Activated naive CD4-positive, alpha-beta T cell (primary cell): ENCODE results near the gene LRRC43.
A peak's percentile ranks its signal among the peaks of the same experiment; 100 is the strongest.
"Not testable (repeated sequence)": the region's sequence is repeated elsewhere in the genome, so short reads cannot be mapped to it uniquely, and the experiment has no call there.

Source experiments
- DNase-seq, 4 experiments: peaks; one replicate each; lab custom pipeline; 2025; lab: John Stamatoyannopoulos, UW

LRRC43 gene

DNA sequence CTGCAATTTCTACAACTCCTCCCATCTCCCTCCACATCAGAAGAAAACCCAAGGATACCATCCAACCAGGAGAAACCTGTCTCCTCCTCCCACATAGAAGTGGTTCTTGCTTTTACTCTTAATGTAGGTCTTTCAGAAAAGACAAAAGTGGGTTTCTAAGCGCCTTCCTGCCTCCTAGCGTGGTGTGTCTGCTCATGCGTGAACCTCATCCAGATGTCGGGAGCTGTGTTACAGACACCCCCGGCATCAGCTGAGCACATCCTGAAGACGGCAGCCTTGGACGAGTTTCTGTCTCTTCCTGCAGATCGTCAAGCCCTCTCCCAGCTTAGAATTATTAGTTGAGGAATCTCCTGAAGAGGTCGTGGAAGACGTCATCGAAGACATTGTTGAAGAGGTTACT is 9.5 kb downstream of the LRRC43 start:
- DNase-seq: no peak

- DNase-seq: no peak
Measured at GRCh38 chr12:122194804-122195203, 11.9 kb downstream of the LRRC43 start.

- no peak for DNase-seq
Measured at GRCh38 chr12:122195405-122195804, 12.5 kb downstream of the LRRC43 start.

DNA sequence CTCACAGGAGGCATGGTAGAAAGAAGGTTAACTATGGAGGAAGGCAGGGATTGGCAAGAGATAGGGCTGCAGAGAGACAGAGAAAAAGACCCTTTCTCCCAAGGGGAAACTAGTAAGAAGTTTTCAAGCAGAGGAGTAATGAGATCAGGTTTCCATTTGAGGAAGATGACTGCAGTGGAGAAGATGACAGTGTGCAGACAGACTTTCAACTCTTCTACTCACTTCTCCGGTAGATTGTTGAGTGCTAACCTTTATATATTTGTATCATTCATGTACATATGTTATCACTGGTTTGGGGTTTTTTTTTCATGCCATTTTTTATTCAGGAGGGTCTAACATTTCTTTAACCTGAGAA is 14.7 kb downstream of the LRRC43 start:
- no peak for DNase-seq

DNA sequence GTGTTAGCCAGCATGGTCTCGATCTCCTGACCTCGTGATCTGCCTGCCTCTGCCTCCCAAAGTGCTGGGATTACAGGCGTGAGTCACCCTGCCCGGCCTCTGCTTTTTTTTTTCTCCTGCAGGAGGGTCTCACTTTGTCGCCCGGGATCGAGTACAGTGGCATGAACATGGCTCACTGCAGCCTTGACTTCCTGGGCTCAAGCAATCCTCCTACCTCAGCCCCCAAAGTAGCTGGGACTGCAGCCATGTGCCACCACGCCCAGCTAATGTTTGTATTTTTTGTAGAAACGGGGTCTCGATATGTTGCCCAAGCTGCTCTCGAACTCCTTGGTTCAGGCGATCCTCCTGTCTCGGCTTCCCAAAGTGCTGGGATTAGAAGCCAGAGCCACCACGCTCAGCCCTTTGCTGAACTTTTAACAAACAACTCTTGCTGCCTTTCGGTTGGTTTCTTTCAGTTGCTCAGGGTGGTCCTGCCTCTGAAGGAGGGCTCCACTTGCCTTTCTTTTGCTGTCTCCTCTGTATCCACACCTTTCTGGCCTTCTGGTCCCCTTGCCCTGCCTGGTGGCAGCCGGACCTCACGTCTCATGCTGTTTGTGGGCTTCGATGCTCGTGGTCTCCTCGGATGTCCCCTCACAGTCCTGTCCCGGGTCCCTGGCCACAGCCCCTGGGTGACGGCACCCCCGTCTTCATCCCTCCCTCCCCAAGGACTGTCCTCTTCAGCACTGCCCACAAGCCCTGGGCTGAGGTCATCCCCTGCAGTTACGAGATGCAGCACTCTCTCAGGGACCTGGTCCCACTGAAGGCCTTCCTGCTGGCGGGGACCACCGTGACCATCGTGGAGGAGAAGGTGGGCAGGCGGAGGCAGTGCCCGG is 16.8 kb downstream of the LRRC43 start:
- no peak for DNase-seq

GRCh38 chr12:122200541-122201175 is 17.7 kb downstream of the LRRC43 start:
- DNase-seq: no peak

- DNase-seq: no peak
Measured at GRCh38 chr12:122201381-122201780, 18.5 kb downstream of the LRRC43 start.

DNA sequence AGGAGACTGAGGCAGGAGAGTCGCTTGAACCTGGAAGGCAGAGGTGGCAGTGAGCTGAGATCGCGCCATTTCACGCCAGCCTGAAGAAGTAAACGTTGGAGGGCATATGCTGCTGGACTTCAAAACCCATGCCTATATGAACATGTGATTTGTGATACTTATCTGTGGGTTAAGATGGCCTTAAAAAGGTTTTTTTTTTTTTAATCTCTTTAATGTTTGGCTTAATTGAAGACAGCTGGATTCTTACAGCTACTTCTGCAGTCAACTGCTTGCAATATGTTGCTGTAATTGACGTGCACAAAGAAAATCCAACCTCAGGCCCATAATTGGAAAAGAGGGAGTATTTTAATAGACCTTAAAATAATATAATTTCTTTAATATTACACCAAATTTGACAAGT is 19.1 kb downstream of the LRRC43 start:
- no peak for DNase-seq

DNA sequence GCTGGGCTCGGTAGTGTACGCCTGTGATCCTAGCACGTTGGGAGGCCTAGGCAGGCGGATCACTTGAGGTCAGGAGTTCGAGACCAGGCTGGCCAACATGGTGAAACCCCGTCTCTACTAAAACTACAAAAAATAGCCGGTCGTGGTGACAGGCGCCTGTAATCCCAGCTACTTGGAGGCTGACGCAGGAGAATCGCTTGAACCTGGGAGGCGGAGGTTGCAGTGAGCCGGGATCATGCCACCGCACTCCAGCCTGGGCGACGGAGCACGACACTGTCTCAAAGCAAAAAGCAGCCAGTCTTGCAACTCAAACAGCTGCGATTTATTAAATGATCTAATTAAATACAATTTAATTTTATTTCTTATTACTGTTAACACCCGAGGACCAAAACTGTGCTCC is 19.9 kb downstream of the LRRC43 start:
- not testable (repeated sequence) for DNase-seq

- DNase-seq: peak in 3 of 4 experiments; percentile 27 to 69 (median 47)
Measured at GRCh38 chr12:122203301-122204166, 20.6 kb downstream of the LRRC43 start, which contains the start of gene B3GNT4. B3GNT4 (plus strand) TSS chr12:122203709; CDS start chr12:122204619, 910 bp downstream.

- peak in 1 of 4 experiments; percentile 36 for DNase-seq
Measured at GRCh38 chr12:122204167-122205052, 21.5 kb downstream of the LRRC43 start.

GRCh38 chr12:122205053-122205925 is 22.4 kb downstream of the LRRC43 start:
- DNase-seq: no peak

GRCh38 chr12:122206111-122206881 is 23.4 kb downstream of the LRRC43 start:
- DNase-seq: no peak

GRCh38 chr12:122206976-122207375 is 24.1 kb downstream of the LRRC43 start:
- no peak for DNase-seq

- no peak for DNase-seq
Measured at GRCh38 chr12:122207391-122207790, 24.5 kb downstream of the LRRC43 start.

DNA sequence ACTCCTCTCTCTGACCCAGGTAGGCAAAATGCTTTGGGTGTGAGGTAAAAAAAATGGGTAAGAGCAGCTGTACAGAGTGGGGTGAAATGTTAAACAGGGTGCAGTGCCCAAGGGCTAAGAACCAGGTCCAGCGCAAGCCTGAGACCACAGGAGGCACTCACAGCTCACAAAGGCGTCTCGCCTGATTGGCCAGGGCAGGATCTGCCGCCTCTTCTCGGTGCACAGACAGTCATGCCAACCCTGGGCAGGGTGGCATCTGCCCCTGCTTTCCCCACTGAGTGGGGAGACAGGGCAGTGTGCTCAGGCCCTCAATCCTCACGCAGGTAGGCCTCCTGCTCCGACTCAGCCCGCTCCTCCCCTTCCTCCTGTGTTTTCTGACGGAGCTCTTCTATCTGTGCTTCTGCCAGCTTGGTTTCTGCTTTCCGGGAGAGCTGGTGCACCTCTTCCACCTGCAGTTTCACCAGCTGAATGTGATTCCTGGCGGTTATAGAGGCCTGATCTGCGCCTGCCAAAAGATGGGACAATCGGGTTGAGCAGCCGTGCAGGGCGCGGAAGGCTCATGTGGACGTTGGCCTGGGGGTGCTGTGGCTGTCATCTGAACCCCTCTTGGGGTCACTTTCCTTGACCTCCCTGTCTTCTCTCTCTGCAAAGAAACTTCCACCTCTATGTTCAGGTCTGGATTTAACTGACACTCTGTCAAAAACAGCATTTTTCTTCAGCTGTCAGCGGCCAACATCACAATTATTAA is 25.3 kb downstream of the LRRC43 start:
- no peak for DNase-seq

DNA sequence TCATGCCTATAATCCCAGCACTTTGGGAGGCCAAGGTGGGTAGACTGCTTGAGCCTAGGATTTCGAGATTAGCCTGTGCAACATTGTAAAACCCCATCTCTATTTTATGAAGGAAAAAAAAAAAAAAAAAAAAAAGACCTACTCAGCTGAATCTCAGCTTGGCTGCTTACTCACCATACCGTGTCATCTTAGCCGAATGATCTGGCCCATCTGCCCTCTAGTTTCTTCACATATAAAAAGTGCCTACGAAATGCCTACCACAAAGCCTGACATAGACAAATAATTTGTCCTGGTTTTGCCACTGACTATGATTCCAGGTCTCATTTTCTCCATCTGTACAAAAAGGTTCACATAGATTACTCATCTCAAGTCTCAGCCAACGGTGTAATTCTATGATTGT is 32.8 kb downstream of the LRRC43 start:
- no peak for DNase-seq

- DNase-seq: no peak
Measured at GRCh38 chr12:122216445-122216844, 33.5 kb downstream of the LRRC43 start.
